Endothelial cell of umbilical vein (primary cell): ENCODE results near the gene BCL11A.

Experiments used
- EZH2 ChIP-seq: IDR thresholded peaks from 2 replicates; pipeline ENCODE4 v1.6.1; 2012; ENCODE audit warnings: borderline replicate concordance, low read depth, mild to moderate bottlenecking, moderate library complexity, low read length, inconsistent platforms; ENCODE audit not compliant: severe bottlenecking
- JUN ChIP-seq: IDR thresholded peaks from 2 replicates; pipeline ENCODE4 v1.6.1; 2011; ENCODE audit warnings: borderline replicate concordance, low read depth; ENCODE audit not compliant: insufficient read length, insufficient read depth
- POLR2A ChIP-seq: IDR thresholded peaks from 2 replicates; pipeline ENCODE4 v1.6.1; 2012; ENCODE audit warnings: low read depth, mild to moderate bottlenecking, control low read depth, low read length
- POLR2AphosphoS5 ChIP-seq: IDR thresholded peaks from 2 replicates; pipeline ENCODE4 v1.6.1; 2012; ENCODE audit warnings: low read depth, mild to moderate bottlenecking, control low read depth, low read length, moderate library complexity; ENCODE audit not compliant: insufficient read depth
- TF ChIP-seq, protein P1 (sequence below), 2 donors: IDR thresholded peaks; 1 replicate in 1 of 2; 2 replicates in 1 of 2; pipeline ENCODE4 v1.5.1; 2011; ENCODE audit warnings: low read length in 2 of 2, mild to moderate bottlenecking in 2 of 2, moderate library complexity in 2 of 2, control low read depth in 1 of 2, inconsistent platforms in 1 of 2, low read depth in 1 of 2; ENCODE audit not compliant: insufficient read depth in 1 of 2; ENCODE audit errors: extremely low read depth in 1 of 2
- TF ChIP-seq, protein P2 (sequence below): IDR thresholded peaks from 2 replicates; pipeline ENCODE4 v1.6.1; 2011; ENCODE audit not compliant: insufficient read depth, insufficient read length

DNA sequence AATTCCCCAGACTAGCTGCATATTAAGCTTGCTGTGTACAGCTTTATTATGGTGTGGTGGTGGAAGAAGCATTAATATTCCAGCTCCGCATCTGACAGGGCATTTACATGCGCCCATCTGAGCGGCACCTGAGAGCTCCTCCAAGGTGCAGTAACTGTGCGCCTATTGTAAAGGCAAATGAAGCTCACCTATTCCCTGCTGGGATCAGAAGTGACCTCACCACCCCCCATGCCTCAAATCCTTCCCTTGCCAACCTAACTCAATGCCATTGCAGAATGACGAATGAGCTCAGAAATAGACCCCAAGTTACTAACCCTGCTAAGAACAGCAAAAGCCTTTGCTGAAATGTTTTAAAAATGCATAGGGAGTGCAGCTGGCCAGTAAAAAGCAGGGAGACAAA lies 14.3 kb downstream of the BCL11A start:
- TF ChIP-seq EZH2 (no peak), JUN (no peak), POLR2AphosphoS5 (no peak), POLR2A (no peak)
- TF ChIP-seq, protein P1, sequence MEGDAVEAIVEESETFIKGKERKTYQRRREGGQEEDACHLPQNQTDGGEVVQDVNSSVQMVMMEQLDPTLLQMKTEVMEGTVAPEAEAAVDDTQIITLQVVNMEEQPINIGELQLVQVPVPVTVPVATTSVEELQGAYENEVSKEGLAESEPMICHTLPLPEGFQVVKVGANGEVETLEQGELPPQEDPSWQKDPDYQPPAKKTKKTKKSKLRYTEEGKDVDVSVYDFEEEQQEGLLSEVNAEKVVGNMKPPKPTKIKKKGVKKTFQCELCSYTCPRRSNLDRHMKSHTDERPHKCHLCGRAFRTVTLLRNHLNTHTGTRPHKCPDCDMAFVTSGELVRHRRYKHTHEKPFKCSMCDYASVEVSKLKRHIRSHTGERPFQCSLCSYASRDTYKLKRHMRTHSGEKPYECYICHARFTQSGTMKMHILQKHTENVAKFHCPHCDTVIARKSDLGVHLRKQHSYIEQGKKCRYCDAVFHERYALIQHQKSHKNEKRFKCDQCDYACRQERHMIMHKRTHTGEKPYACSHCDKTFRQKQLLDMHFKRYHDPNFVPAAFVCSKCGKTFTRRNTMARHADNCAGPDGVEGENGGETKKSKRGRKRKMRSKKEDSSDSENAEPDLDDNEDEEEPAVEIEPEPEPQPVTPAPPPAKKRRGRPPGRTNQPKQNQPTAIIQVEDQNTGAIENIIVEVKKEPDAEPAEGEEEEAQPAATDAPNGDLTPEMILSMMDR (IDR thresholded peaks at IDR 0.05; ENCODE audit: extremely low read depth in 1 of 2, insufficient read depth in 1 of 2, low read depth in 1 of 2, low read length in 2 of 2): no peak
- TF ChIP-seq, protein P2, sequence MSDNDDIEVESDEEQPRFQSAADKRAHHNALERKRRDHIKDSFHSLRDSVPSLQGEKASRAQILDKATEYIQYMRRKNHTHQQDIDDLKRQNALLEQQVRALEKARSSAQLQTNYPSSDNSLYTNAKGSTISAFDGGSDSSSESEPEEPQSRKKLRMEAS: no peak
